GM12864 (cell line): ENCODE data around the gene FTH1.
A peak's percentile ranks its signal among the peaks of the same experiment; 100 is the strongest.

Experiments used
- DNase-seq: peaks from one replicate; pipeline ENCODE4 v3.0.0-alpha.2; 2011; ENCODE audit warnings: low read depth
- H3K4me3 ChIP-seq: 2 replicates; pipeline ENCODE4 v1.5.1; 2011; ENCODE audit warnings: mild to moderate bottlenecking, low read depth, low read length, control low read depth
- TF ChIP-seq, protein P1 (sequence below): IDR thresholded peaks from 2 replicates; pipeline ENCODE4 v1.5.1; 2011; ENCODE audit warnings: low read depth, mild to moderate bottlenecking, moderate library complexity, low read length, control low read depth, inconsistent platforms; ENCODE audit errors: missing control alignments

The FTH1 gene

DNA sequence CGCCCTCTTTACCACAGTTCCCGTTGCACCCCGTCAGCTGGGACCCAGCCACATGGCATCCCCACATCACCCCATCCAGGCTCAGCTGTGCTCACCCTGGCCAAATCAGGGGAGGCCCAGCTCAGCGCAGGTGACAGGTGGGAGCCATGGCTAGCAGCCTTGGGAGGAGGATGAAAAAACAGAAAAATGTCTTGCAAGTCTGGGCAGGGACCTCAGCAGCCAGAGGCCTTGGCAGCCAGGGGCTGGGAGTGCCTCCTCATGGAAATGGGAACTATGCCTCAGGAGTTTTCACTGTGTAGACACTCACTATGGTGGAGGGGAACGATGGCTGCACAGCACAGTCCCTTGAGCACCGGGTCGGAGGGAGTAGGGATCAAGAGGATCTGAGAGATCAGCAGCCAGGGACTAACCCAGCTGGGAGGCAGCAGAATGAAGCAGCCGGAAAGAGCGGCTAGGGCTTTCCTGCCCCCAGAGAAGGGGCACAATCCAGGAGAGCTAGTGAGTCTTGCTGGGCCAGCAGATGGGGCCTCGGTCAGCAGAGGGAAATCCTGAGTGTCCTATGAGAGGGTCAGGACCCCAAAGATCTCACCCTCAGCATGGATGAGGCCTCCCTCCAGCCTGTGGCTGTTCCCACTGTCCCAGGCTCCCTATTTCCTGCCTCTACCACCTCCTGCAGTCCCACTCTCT is 6.2 kb upstream of the FTH1 start:
- H3K4me3 ChIP-seq: no peak overlapping the region
- no peak for DNase-seq
- TF ChIP-seq, protein P1, sequence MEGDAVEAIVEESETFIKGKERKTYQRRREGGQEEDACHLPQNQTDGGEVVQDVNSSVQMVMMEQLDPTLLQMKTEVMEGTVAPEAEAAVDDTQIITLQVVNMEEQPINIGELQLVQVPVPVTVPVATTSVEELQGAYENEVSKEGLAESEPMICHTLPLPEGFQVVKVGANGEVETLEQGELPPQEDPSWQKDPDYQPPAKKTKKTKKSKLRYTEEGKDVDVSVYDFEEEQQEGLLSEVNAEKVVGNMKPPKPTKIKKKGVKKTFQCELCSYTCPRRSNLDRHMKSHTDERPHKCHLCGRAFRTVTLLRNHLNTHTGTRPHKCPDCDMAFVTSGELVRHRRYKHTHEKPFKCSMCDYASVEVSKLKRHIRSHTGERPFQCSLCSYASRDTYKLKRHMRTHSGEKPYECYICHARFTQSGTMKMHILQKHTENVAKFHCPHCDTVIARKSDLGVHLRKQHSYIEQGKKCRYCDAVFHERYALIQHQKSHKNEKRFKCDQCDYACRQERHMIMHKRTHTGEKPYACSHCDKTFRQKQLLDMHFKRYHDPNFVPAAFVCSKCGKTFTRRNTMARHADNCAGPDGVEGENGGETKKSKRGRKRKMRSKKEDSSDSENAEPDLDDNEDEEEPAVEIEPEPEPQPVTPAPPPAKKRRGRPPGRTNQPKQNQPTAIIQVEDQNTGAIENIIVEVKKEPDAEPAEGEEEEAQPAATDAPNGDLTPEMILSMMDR: no peak

DNA sequence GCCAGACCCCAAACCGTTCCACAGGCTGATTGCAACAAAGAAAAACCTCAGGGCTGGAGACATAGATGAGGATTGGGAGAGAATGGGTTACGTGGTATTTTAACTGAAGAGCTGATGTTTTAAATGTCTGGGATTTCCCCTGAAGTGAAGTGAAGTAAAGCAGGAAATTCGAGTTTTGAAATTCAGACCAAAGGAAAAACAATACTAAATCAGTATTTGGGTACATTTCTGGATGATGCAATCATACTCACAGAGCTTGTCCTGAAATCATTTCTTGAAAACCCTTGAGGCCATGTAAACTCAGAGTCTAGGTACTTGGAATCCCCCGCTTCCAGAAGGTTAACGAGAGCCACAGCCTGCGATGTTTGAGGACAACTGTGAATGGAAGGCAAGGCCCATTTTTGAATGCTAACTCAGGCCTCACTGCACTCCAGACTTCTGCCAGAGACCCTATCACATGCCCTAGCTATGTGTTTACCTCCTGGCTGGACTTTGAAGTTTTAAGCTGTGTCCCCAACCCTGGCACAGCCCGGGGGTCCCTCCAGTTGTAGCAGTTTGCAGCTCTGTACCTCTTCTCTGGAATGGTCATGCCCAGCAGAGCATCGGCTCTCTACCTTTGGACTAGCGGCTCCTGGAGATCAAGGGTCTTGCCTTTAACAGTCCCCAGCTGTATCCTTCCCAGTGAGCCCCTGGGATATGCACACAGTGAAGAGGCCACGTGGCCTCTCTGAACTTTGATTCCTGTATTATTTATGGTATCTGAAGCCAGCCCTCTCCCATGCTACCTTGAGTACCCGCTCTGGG is 5.4 kb upstream of the FTH1 start:
- no peak for DNase-seq
- no peak overlapping the region for H3K4me3 ChIP-seq

DNA sequence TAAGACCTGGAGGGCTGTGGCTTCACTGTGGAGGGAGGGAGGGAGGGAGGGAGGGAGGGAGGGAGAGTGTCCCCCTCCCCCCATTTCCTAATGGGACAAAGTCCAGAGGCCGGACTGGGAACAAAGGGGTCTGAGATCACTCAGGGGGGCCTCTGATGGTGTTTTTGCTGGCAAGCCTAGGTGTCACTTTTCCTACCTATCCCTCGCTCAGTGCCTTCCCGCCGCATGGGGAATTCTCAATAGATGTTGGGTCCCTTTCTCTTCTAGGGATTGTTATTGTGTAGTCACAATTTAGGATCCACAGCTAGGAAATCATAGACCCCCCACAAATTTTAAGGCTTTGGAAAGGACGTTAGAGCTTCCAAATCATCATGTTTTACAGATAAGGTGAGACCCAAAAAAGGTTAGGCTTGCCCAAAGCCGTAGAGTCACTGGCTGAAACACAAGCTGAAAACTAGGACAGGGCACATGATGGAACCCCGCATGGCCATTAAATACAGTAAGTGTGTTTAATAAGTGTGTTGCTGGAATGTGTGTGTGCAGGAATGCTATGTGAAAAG is 4.8 kb upstream of the FTH1 start:
- no peak overlapping the region for H3K4me3 ChIP-seq
- no peak for DNase-seq
- TF ChIP-seq, protein P1: no peak

More for the DNA sequence above, 5.4 kb upstream of the FTH1 start:
- TF ChIP-seq, protein P1: no peak

DNA sequence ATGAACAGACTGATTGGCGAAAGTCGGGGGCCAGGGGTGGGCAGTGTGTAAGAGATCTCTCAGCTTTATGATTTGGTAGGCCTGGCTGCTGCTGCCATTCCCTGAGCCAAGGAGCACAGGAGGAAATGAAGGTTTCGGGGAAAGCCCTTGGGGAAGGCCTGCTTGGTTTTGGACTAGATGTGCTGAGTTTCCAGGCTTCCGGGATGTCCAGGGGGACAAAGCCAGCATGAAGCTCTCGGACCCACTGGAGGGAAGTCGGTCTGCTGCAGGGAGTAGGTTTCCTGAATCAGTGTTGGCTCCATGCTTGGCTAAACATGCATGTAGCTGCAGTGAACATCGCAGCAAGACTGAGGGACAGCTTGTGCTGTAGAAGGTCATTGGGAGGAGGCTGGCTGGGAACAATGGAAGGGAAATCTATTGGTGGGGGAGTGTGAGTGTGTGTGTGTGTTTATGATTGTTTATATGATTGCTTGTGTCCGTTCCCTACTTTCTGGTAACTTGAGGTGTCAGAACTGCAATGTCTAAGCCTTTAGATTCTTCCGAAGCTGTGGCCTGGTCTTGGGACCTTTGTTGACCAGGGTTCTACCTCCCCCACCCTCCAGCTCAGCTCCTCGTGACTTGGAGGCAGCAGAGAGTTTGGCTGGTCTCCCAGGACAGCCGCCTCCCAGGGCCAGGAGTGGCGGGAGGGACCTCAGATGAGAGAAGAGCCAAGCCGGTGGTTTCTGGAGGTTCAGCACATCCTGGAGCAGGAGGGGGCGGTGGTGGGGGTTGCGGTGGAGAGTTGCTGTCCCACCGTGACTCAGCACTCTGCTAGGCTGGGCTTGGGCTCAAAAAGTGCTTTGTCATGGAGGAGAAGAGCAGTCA is 4.0 kb upstream of the FTH1 start:
- DNase-seq: peak; percentile 49
- H3K4me3 ChIP-seq: no peak overlapping the region
- TF ChIP-seq, protein P1: no peak

DNA sequence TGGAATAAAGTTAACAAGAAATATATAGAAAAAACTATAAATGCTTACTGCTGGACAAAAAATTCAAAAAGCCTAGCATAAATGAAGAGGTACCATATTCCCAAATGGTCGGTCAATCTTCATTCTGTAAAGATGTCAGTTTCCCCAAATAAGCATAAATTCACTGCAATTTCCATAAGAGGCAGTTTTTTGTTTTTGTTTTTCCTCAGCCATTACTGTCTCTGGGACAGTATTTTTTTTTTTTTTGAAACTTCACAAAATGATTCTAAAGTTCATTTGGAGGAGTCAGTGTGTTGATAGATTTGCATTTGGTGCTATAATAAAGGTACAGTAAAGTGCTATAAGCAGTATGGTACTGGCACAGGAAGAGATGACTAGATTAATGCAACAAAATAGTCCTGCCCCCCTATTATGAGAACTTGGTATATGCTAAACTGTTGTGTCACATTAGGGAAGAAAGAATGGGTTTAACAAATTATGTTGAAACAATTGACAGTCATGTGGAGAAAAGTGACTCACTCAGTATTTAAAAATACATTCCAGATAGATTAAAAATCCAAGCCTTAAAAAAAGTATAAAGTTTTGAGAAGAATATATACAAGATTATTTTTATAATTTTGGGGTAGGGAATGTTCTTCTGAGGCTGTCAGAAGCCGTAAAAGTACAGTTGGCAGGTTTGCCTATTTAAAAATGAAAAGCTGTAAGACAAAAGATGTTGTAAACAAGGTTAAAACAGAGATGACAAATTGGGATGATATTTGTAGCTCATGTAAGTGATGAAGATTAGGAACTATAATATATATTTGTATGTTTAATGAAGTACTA is 2.6 kb upstream of the FTH1 start:
- H3K4me3 ChIP-seq: no peak overlapping the region
- no peak for DNase-seq
- TF ChIP-seq, protein P1: no peak

DNA sequence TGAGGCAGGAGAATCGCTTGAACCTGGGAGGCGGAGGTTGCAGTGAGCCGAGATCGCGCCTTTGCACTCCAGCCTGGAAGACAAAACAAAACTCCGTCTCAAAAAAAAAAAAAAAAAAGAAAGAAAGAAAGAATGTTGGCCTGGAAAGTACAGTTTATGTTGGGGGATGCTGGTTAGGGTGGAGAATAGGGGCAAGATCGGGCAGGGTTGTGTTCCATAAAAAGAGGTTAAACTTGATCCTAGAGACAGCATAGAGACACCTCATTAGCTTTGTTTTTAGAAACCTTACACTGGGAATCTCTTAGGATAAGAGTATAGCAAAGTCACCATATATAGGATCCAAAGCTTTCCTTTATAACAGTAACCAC is 1.9 kb upstream of the FTH1 start:
- H3K4me3 ChIP-seq: no peak overlapping the region
- DNase-seq: no peak
- TF ChIP-seq, protein P1: no peak
